Esophagus squamous epithelium (tissue), 5 donors: ENCODE data around the gene G6PC1. TPM values are rescaled to one million over a fixed set of nuclear protein-coding genes. Genes with fewer than 3 reads are reported as not detected.

ENCODE experiments used
- DNase-seq: peaks from one replicate; lab custom pipeline; 2025; lab: John Stamatoyannopoulos, UW
- H3K27ac ChIP-seq, 4 donors: fragments of 200-600 bp; sonication (generic); one replicate each; pipeline ENCODE4 v1.5.1; 2016 to 2019; ENCODE audit warnings: mild to moderate bottlenecking in 1 of 4
- H3K27me3 ChIP-seq, 4 donors: fragments of 200-600 bp; sonication (generic); 1 replicate in 3 of 4; 2 replicates in 1 of 4; pipeline versions ENCODE4 v1.5.1 to v1.6.0; 2017 to 2021; ENCODE audit warnings: antibody characterized with exemption in 1 of 4
- H3K36me3 ChIP-seq, 3 donors: fragments of 200-600 bp; sonication (generic); one replicate each; pipeline ENCODE4 v1.5.1; 2016 to 2019
- H3K4me1 ChIP-seq, 3 donors: fragments of 200-600 bp; sonication (generic); one replicate each; pipeline ENCODE4 v1.5.1; 2017 to 2019
- H3K4me3 ChIP-seq, 4 donors: fragments of 200-600 bp; sonication (generic); 1 replicate in 3 of 4; 2 replicates in 1 of 4; pipeline ENCODE4 v1.5.1; 2016 to 2019; ENCODE audit warnings: mild to moderate bottlenecking in 2 of 4, moderate library complexity in 1 of 4
- H3K9me3 ChIP-seq, 3 donors: fragments of 200-600 bp; sonication (generic); one replicate each; pipeline ENCODE4 v1.5.1; 2016 to 2019
- CTCF ChIP-seq, 6 experiments: fragments of 450-650 bp in 4 of 6; fragments of 200-600 bp in 2 of 6; sonication (generic) in 2 of 6; IDR thresholded peaks; one replicate each; pipeline ENCODE4 v1.5.1; 2016 to 2019; ENCODE audit warnings: antibody characterized with exemption in 6 of 6, mild to moderate bottlenecking in 4 of 6, moderate library complexity in 4 of 6
- POLR2A ChIP-seq, 4 donors: fragments of 450-650 bp; IDR thresholded peaks; one replicate each; pipeline ENCODE4 v1.6.1; 2017; ENCODE audit warnings: antibody characterized with exemption in 4 of 4, mild to moderate bottlenecking in 4 of 4, moderate library complexity in 3 of 4
- WGBS, 2 donors: methylation state at CpG; one replicate each; pipeline ENCODE4 v1.1.5; 2018; 5-methylcytosine and 5-hydroxymethylcytosine counted together
- intact Hi-C: fragments of 100-400 bp; cut with DNase I; formaldehyde crosslinking; loops from one replicate; pipeline ENCODE4 v1.15.0; 2022
- total RNA-seq, 4 donors: library from RNA; depleted of rRNA; stranded (reverse); fragments of >200 nt; gene quantifications; one replicate each; pipeline ENCODE4 v1.1.0, GENCODE V29; 2016
- donor health status: DM: yes; HTN: yes; CAD: no.

Gene G6PC1
- total RNA-seq, 4 donors from 2014 or later: not detected

GRCh38 chr17:42891539-42892152 is 9.0 kb upstream of the G6PC1 start:
- no peak overlapping the region for H3K4me3 ChIP-seq
- WGBS, 2 donors: 45 to 49% methylated on average over 7 to 10 of the region's 10 CpGs
- no peak for DNase-seq
- no peak for TF ChIP-seq CTCF (IDR thresholded peaks at IDR 0.05)
- no peak for TF ChIP-seq POLR2A (IDR thresholded peaks at IDR 0.05)
- peak overlapping the region; percentile 60 to 86 (median 84) for H3K27ac ChIP-seq
- no peaks in the 10 kb centered on the region for H3K9me3 ChIP-seq
- intact Hi-C loops: no loop called here
- peaks cover 4 to 51% (median 42%) of the 10 kb centered on the region in 3 donors for H3K4me1 ChIP-seq
- H3K36me3 ChIP-seq: no peaks in the 10 kb centered on the region
- H3K27me3 ChIP-seq: no peaks in the 10 kb centered on the region

DNA sequence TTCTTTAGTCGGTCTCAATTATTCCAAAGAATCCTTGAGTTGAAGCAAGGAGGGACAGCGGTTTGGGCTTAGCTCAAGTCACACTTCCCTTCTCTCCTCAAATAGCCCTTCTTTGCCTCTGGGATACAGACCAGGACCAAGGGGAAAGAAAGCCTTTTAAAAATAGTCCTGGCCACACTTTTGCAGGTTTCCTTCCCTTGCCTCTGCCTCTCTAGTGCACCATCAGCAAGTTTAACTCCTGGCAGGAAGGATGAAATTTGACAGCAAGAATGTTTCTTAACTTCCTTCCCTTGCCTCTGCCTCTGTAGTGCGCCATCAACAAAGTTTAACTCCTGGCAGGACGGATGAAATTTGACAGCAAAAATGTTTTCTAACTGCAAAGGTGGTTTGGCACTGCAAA is 7.2 kb upstream of the G6PC1 start:
- Histone ChIP-seq H3K4me1 (peaks cover 4 to 51% (median 42%) of the 10 kb centered on the region in 3 donors), H3K27me3 (no peaks in the 10 kb centered on the region), H3K36me3 (no peaks in the 10 kb centered on the region), H3K4me3 (peak overlapping the region in 1 of 4 donors; percentile 2), H3K27ac (peak overlapping the region; percentile 8 to 75 (median 40)), H3K9me3 (no peaks in the 10 kb centered on the region)
- intact Hi-C loops: no loop called here
- DNase-seq: no peak
- 35 to 54% methylated on average over 3 to 4 of the region's 4 CpGs for WGBS, 2 donors
- no peak for TF ChIP-seq POLR2A (IDR thresholded peaks at IDR 0.05)
- no peak for TF ChIP-seq CTCF (IDR thresholded peaks at IDR 0.05)

GRCh38 chr17:42894283-42895184 is 6.1 kb upstream of the G6PC1 start:
- H3K9me3 ChIP-seq: no peaks in the 10 kb centered on the region
- peaks cover 4 to 51% (median 42%) of the 10 kb centered on the region in 3 donors for H3K4me1 ChIP-seq
- DNase-seq: no peak
- H3K27me3 ChIP-seq: no peaks in the 10 kb centered on the region
- H3K4me3 ChIP-seq: no peak overlapping the region
- peak overlapping the region; percentile 4 to 75 (median 40) for H3K27ac ChIP-seq
- intact Hi-C loops: no loop called here
- H3K36me3 ChIP-seq: no peaks in the 10 kb centered on the region
- WGBS, 2 donors: 73 to 83% methylated on average over 10 to 11 of the region's 12 CpGs
- no peak for TF ChIP-seq CTCF (IDR thresholded peaks at IDR 0.05)
- no peak for TF ChIP-seq POLR2A (IDR thresholded peaks at IDR 0.05)

DNA sequence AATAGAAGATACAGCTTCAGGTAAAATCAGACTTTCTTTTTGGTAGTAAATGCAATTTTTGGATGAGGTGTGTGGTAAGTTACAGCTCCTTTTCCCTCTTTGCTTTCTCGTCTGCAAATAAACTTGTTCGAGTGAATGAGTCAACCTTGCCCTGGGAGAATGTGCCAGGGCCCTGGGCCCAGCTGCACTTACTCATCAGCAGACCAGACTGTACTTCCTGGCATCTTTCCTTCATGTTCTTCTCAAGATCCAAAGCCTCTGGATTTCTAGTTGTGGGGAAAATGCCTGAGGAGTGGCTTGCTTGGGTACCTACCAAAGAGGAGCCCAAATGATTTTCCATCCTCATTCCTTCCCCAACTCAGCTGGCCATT is 5.4 kb upstream of the G6PC1 start:
- no peaks in the 10 kb centered on the region for H3K27me3 ChIP-seq
- H3K4me1 ChIP-seq: peaks cover 4 to 51% (median 42%) of the 10 kb centered on the region in 3 donors
- peak overlapping the region in 3 of 4 donors; percentile 31 to 50 (median 36) for H3K27ac ChIP-seq
- 4 to 6% methylated on average over 2 of the region's 2 CpGs for WGBS, 2 donors
- no peak for TF ChIP-seq POLR2A (IDR thresholded peaks at IDR 0.05)
- no peak for TF ChIP-seq CTCF (IDR thresholded peaks at IDR 0.05)
- DNase-seq: no peak
- no peak overlapping the region for H3K4me3 ChIP-seq
- intact Hi-C loops: no loop called here
- no peaks in the 10 kb centered on the region for H3K9me3 ChIP-seq
- H3K36me3 ChIP-seq: no peaks in the 10 kb centered on the region
